D721Med (cell line): ENCODE data around the gene FN3K.

Experiments
- DNase-seq: peaks from one replicate; pipeline ENCODE4 v3.0.0; 2011; ENCODE audit warnings: low spot score; ENCODE audit not compliant: insufficient read length
- FAIRE-seq: peaks from 2 replicates; lab custom pipeline; 2011; peaks lifted over from hg19 to GRCh38; lab: Jason Lieb, UNC
- TF ChIP-seq, protein P1 (sequence below): IDR thresholded peaks from 2 replicates; pipeline ENCODE4 v1.5.1; 2012; ENCODE audit warnings: mild to moderate bottlenecking, control low read depth; ENCODE audit not compliant: insufficient read depth; ENCODE audit errors: missing control alignments

The FN3K gene

DNA sequence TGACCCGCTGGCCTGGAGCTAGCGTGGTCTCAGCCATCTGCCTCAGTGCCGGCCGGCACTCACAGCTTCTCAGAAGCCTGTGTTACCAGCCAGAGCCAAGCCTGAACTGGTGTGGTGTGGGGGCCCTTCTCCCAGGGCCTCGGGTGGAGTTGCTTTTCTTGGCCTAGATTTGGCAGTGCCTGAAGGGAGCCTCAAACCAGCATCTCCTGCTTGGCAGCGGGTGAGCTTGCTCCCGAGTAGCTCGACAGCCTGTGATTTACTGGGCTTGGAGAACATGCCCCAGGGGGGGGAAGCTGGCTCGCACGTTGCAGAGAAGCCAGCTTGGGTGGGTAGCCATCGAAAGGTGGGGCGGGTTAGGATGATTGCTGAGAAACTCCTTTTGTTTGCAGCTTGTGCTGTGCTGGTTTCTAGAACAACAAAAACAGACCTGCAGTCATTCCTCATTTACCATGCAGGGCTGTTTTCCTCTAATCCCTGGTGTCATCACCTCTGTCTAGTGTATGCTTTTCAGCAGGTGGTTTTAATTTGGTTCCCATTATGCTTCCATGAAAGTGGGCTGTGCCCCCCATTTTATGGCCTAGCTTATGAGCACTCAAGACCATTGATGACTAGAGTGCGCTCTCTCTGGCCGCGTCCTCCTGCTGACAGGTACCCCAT, 58.7 kb downstream of the FN3K start:
- TF ChIP-seq, protein P1, sequence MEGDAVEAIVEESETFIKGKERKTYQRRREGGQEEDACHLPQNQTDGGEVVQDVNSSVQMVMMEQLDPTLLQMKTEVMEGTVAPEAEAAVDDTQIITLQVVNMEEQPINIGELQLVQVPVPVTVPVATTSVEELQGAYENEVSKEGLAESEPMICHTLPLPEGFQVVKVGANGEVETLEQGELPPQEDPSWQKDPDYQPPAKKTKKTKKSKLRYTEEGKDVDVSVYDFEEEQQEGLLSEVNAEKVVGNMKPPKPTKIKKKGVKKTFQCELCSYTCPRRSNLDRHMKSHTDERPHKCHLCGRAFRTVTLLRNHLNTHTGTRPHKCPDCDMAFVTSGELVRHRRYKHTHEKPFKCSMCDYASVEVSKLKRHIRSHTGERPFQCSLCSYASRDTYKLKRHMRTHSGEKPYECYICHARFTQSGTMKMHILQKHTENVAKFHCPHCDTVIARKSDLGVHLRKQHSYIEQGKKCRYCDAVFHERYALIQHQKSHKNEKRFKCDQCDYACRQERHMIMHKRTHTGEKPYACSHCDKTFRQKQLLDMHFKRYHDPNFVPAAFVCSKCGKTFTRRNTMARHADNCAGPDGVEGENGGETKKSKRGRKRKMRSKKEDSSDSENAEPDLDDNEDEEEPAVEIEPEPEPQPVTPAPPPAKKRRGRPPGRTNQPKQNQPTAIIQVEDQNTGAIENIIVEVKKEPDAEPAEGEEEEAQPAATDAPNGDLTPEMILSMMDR = no peak
- FAIRE-seq (no peak), DNase-seq (no peak)

DNA sequence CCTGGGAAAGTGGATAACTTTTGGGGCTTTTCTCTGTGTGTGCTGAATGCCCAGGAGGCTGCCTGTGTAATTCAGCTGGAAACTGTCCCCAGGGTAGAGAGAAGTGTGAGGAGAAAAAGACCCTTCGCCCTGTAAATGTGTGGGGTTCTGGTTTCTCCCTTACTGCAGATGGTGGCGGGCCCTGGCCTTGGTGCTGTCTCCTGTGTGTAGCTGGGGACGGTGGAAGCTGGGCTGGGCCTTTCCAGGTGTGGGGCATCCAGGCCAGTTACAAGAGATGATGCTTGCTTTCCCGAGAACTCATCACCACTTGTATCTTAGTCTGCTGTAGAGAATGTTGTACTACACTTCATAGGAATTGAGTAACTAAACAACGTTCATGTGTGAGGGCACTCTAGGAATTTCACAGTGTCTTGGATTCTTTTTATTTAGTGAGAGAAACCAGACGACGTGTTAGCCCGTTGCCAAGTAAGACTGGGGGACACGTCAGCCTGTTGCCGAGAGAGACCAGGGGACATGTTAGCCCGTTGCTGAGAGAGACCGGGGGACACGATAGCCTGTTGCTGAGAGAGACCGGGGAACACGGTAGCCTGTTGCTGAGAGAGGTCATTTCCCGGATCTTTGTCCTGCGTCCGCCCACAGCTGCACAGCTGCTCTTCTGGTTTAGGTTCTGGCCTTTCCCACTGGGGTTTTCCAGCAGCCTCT, 59.5 kb downstream of the FN3K start:
- TF ChIP-seq, protein P1 = no peak
- no peak for DNase-seq
- no peak for FAIRE-seq

DNA sequence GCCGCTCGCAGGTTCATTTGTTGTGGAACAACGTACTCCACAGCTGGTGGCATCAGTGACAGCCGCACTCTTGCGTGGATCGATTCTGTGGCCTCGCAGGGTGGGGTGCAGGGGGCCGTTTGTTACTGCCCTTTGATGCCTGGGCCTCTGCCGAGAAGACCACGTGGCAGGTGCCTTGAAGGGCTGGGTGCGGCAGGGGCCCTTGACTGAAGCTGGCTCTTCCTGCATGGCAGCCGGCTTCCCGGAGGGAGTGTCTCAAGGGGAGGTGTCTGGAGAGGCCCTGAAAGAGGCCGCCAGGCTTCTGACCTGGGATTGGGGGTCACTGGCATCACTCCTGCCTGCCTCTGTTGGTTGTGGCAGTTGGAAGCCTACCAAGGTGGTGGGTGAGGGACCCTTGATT, 60.2 kb downstream of the FN3K start:
- TF ChIP-seq, protein P1 = no peak
- no peak for DNase-seq
- no peak for FAIRE-seq

DNA sequence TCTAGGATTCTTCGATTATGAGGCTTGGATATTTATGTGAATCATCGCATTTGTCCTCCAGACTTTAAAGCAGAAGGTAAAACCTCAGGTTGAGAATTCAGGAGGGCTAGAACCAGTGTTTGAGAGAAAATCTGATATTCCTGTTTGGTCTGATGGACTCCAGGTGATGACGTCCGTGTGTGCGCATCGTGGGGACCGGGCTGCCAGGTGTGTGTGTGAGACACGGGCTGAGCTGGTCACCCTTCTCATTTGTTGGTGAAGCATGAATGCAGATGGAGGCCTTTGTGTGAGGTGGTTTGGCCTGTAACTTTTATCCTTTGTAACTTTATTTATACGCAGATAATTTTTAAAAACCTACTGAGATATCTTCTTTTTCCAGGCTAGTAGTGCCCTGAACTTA, 61.6 kb downstream of the FN3K start:
- TF ChIP-seq, protein P1 = no peak
- FAIRE-seq (no peak), DNase-seq (no peak)

DNA sequence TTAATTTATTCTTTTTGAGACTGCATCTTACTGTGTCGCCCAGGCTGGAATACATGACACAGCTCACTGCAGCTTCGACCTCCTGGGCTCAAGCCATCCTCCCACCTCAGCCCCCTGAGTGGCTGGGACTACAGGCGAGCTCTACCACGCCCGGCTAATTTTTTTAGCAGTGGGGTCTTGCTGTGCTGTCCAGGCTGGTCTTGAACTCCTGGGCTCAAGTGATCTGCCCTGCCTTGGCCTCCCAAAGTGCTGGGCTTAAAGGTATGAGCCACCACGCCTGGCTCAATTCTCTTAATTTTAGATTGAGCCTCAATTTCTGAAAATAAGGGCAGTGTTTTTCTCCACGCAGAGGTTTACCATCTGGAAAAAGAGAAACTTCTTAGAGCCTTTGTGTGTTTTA, 63.3 kb downstream of the FN3K start:
- no peak for FAIRE-seq
- DNase-seq = no peak

DNA sequence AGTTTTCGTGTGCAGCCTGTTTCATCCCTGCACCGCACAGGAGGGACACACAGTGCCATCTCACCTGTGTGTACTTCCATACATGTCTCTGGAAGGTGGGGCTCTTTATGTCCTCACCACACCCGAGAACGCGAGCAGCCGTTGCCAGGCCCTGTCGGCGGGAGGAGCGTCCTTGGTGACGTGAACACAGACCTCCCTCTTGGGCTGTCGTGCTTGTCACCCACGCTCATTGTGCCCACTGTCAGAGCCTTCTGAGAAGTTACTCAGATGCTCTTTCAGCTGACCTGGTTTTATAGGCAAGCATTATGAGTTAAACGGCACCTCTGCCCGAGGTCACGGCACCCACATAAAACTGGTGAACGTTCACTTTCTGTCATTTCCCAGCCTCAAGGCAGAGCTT, 64.2 kb downstream of the FN3K start:
- DNase-seq (no peak), FAIRE-seq (no peak)
- TF ChIP-seq, protein P1 = no peak

More for the DNA sequence above, 63.3 kb downstream of the FN3K start:
- TF ChIP-seq, protein P1 = no peak
